IMR-90 (cell line): ENCODE measurements around the gene STK25. TPM values are rescaled to one million over a fixed set of nuclear protein-coding genes. Genes with fewer than 3 reads are reported as not detected.

Experiments used
- ATAC-seq: fragments of 200-7000 bp; cut with Tn5 transposase; 2 replicates; pipeline ENCODE4 v1.9.1; 2020; ENCODE audit warnings: low read depth, mild to moderate bottlenecking, moderate library complexity
- BruUV-seq: library from RNA; stranded (reverse); fragments of 400-500 nt; replicated peaks from 2 replicates; lab custom pipeline; 2021; lab: Mats Ljungman, UMichigan
- CTCF ChIA-PET: fragments of 300-600 bp; formaldehyde crosslinking; extraction: SDS; loops from one replicate; lab custom pipeline; 2021; ENCODE audit warnings: antibody characterized with exemption; lab: Yijun Ruan, JAX
- POLR2A ChIA-PET: fragments of 300-600 bp; sonication (Branson Sonifier 250); formaldehyde crosslinking; loops from one replicate; lab custom pipeline; 2022; ENCODE audit warnings: antibody characterized with exemption; ENCODE audit not compliant: unreplicated experiment; lab: Charles Lee
- DNase-seq: peaks from one replicate; pipeline ENCODE4 v3.0.0; 2013
- H2AFZ ChIP-seq: replicated peaks from 2 replicates; pipeline ENCODE3; 2013; ENCODE audit warnings: low read length, mild to moderate bottlenecking; ENCODE audit not compliant: poor library complexity
- H2AK5ac ChIP-seq: 2 replicates; pipeline ENCODE4 v1.6.1; 2013; ENCODE audit warnings: low read depth, low read length, inconsistent platforms
- H2AK9ac ChIP-seq: replicated peaks from 2 replicates; pipeline ENCODE3; 2013; ENCODE audit warnings: mild to moderate bottlenecking, low read depth, low read length, moderate library complexity; ENCODE audit not compliant: poor library complexity
- H2BK120ac ChIP-seq: 2 replicates; pipeline ENCODE4 v1.6.1; 2013; ENCODE audit warnings: low read depth, low read length, inconsistent platforms
- H2BK15ac ChIP-seq: 3 replicates; pipeline ENCODE4 v1.6.1; 2013; ENCODE audit warnings: low read depth, low read length, inconsistent platforms
- H2BK20ac ChIP-seq: 2 replicates; pipeline ENCODE4 v1.6.1; 2013; ENCODE audit warnings: low read depth, mild to moderate bottlenecking, inconsistent platforms, low read length, moderate library complexity
- H2BK5ac ChIP-seq: 2 replicates; pipeline ENCODE4 v1.6.1; 2013; ENCODE audit warnings: mild to moderate bottlenecking, low read depth, low read length, inconsistent platforms; ENCODE audit not compliant: poor library complexity, severe bottlenecking
- H3K14ac ChIP-seq: replicated peaks from 2 replicates; pipeline ENCODE4 v1.6.1; 2013; ENCODE audit warnings: low read depth, low read length, inconsistent platforms
- H3K18ac ChIP-seq: 2 replicates; pipeline ENCODE4 v1.6.1; 2013; ENCODE audit warnings: low read depth, low read length, control low read depth
- H3K23ac ChIP-seq: 2 replicates; pipeline ENCODE4 v1.6.1; 2013; ENCODE audit warnings: low read depth, low read length, inconsistent platforms
- H3K27ac ChIP-seq: 2 replicates; pipeline ENCODE4 v1.5.1; 2013; ENCODE audit warnings: mild to moderate bottlenecking, control low read depth, low read length; ENCODE audit not compliant: insufficient read depth
- H3K27me3 ChIP-seq: 2 replicates; pipeline ENCODE4 v1.6.1; 2013; ENCODE audit warnings: low read length; ENCODE audit not compliant: control insufficient read depth, insufficient read depth
- H3K36me3 ChIP-seq: 2 replicates; pipeline ENCODE4 v1.6.1; 2013; ENCODE audit warnings: low read length, mixed read lengths; ENCODE audit not compliant: control insufficient read depth, insufficient read depth
- H3K4ac ChIP-seq: 2 replicates; pipeline ENCODE4 v1.6.1; 2013; ENCODE audit warnings: low read depth, low read length, inconsistent platforms
- H3K4me1 ChIP-seq: 2 replicates; pipeline ENCODE4 v1.6.1; 2013; ENCODE audit warnings: low read length, mixed read lengths; ENCODE audit not compliant: control insufficient read depth, insufficient read depth
- H3K4me2 ChIP-seq: 2 replicates; pipeline ENCODE4 v1.6.1; 2013; ENCODE audit warnings: low read depth, mild to moderate bottlenecking, control low read depth, low read length, moderate library complexity
- H3K4me3 ChIP-seq: 2 replicates; pipeline ENCODE4 v1.5.1; 2013; ENCODE audit warnings: low read depth, mild to moderate bottlenecking, control low read depth, low read length, moderate library complexity; ENCODE audit not compliant: insufficient read depth
- H3K56ac ChIP-seq: 2 replicates; pipeline ENCODE4 v1.6.1; 2013; ENCODE audit warnings: low read length, inconsistent platforms; ENCODE audit not compliant: insufficient read depth; ENCODE audit errors: extremely low read depth
- H3K79me1 ChIP-seq, 2 experiments: 2 replicates each; pipeline ENCODE4 v1.6.1; 2013; ENCODE audit warnings: low read length in 2 of 2, inconsistent platforms in 1 of 2, low read depth in 1 of 2
- H3K9ac ChIP-seq: 2 replicates; pipeline ENCODE4 v1.6.1; 2013; ENCODE audit warnings: low read depth, low read length, control low read depth
- H3K9me1 ChIP-seq: 2 replicates; pipeline ENCODE4 v1.6.1; 2013; ENCODE audit warnings: low read length, inconsistent platforms; ENCODE audit not compliant: insufficient read depth
- H3K9me3 ChIP-seq: 2 replicates; pipeline ENCODE4 v1.6.1; 2013; ENCODE audit warnings: low read length; ENCODE audit not compliant: control insufficient read depth, insufficient read depth
- H4K20me1 ChIP-seq: 2 replicates; pipeline ENCODE4 v1.6.1; 2013; ENCODE audit warnings: low read length, inconsistent platforms; ENCODE audit not compliant: insufficient read depth
- H4K5ac ChIP-seq: 2 replicates; pipeline ENCODE4 v1.6.1; 2013; ENCODE audit warnings: mild to moderate bottlenecking, low read depth, low read length, control low read depth
- H4K8ac ChIP-seq, 2 experiments: 2 replicates each; pipeline ENCODE4 v1.6.1; 2013; ENCODE audit warnings: low read depth in 2 of 2, low read length in 2 of 2, control low read depth in 1 of 2, inconsistent platforms in 1 of 2
- H4K91ac ChIP-seq: 2 replicates; pipeline ENCODE4 v1.6.1; 2013; ENCODE audit warnings: low read depth, low read length, inconsistent platforms; ENCODE audit not compliant: insufficient read depth
- MAFK ChIP-seq: IDR thresholded peaks from 2 replicates; pipeline ENCODE4 v1.6.1; 2012; ENCODE audit warnings: low read depth, low read length, improper control_type of control experiment
- WGBS, 2 experiments: methylation state at CpG; one replicate each; pipeline versions ENCODE4 v1.1.5 to v1.1.7; 2013; ENCODE audit warnings: missing lambda C conversion rate in 2 of 2; ENCODE audit not compliant: insufficient read length in 1 of 2; ENCODE audit errors: extremely low coverage in 2 of 2; 5-methylcytosine and 5-hydroxymethylcytosine counted together
- dilution Hi-C: fragments of 300-500 bp; cut with HindIII; formaldehyde crosslinking; loops from one replicate; pipeline ENCODE4 v1.14.3; 2018; ENCODE audit warnings: low sequenced_read_pairs; ENCODE audit not compliant: unreplicated experiment
- in situ Hi-C: fragments of 300-500 bp; cut with MboI; formaldehyde crosslinking; loops from 3 replicates; pipeline ENCODE4 v1.14.3; 2019; ENCODE audit warnings: low sequenced_read_pairs, inconsistent platforms, mixed read lengths
- intact Hi-C: fragments of 100-400 bp; cut with micrococcal nuclease; formaldehyde crosslinking; loops from 2 replicates; pipeline ENCODE4 v1.10.0; 2022
- polyA plus RNA-seq, 3 experiments: library from polyadenylated mRNA; depleted of rRNA; stranded (reverse); fragments of >200 nt; gene quantifications; 2 replicates each; pipeline ENCODE4 v1.2.3, GENCODE V29; 2012; ENCODE audit warnings: low replicate concordance in 1 of 3
- total RNA-seq: library from RNA; depleted of rRNA; stranded (reverse); fragments of >200 nt; gene quantifications from 2 replicates; pipeline ENCODE4 v1.2.3, GENCODE V29; 2012

STK25 gene
- total and polyA plus RNA-seq, 2 of the 4 experiments (the other 2 are of a cell fraction) = 258 to 392 TPM

GRCh38 chr2:241542278-241542605 lies 33.9 kb upstream of the STK25 start:
- Histone ChIP-seq H3K9me1 (peaks cover 15% of the 10 kb centered on the region), H4K8ac (no peak overlapping the region), H3K23ac (no peak overlapping the region), H3K4me1 (peaks cover 24% of the 10 kb centered on the region), H3K9me3 (no peaks in the 10 kb centered on the region), H3K27ac (no peak overlapping the region), H2BK15ac (no peak overlapping the region), H3K56ac (no peak overlapping the region), H2AK9ac (no peak overlapping the region), H4K5ac (no peak overlapping the region), H2BK120ac (no peak overlapping the region), H3K4me3 (no peak overlapping the region), H3K4ac (no peak overlapping the region), H3K14ac (no peak overlapping the region), H2BK20ac (no peak overlapping the region), H4K20me1 (no peaks in the 10 kb centered on the region), H3K18ac (no peak overlapping the region), H2AK5ac (0 out of 2 replicates have a peak overlapping the region, but pooled peaks have one; percentile 11), H3K79me1 (peaks cover 4 to 13% of the 10 kb centered on the region in 2 experiments; a peak in 2 of 4 replicates), H3K36me3 (no peaks in the 10 kb centered on the region), H3K4me2 (no peak overlapping the region), H4K91ac (no peak overlapping the region), H3K9ac (no peak overlapping the region), H3K27me3 (peaks cover 11% of the 10 kb centered on the region; the same call in 1 of the 2 replicates), H2BK5ac (no peak overlapping the region), H2AFZ (no peak overlapping the region)
- intact Hi-C loops = no loop called here
- no peak for TF ChIP-seq MAFK
- WGBS, 2 experiments = 86% methylated on average over 4 of the region's 15 CpGs; no CpG with 5 or more reads in 1 of the 2 experiments
- dilution Hi-C loops = no loop called here
- CTCF ChIA-PET = no interaction called here
- no TSS peak for BruUV-seq
- in situ Hi-C loops = no loop called here
- no peak for DNase-seq
- POLR2A ChIA-PET = no interaction called here
- no peak for ATAC-seq
